Hematopoietic multipotent progenitor cell treated with erythropoietin and hydrocortisone succinate and interleukin-3 and kit ligand, for 6 days (in vitro differentiated cells): Measurements from ENCODE around the gene TTC17.
A peak's percentile ranks its signal among the peaks of the same experiment; 100 is the strongest.
"Not testable (repeated sequence)": the region's sequence is repeated elsewhere in the genome, so short reads cannot be mapped to it uniquely, and the experiment has no call there.

Source experiments
- DNase-seq: peaks from one replicate; pipeline ENCODE4 v3.0.0-alpha.2; 2015

Gene TTC17

GRCh38 chr11:43382614-43383013, 23.9 kb downstream of the TTC17 start:
- no peak for DNase-seq

GRCh38 chr11:43384393-43384792, 25.7 kb downstream of the TTC17 start:
- DNase-seq = no peak

GRCh38 chr11:43392713-43393112, 34.0 kb downstream of the TTC17 start:
- no peak for DNase-seq

GRCh38 chr11:43393765-43394355, 35.1 kb downstream of the TTC17 start:
- DNase-seq = peak; percentile 84

GRCh38 chr11:43396617-43397016, 37.9 kb downstream of the TTC17 start:
- no peak for DNase-seq

GRCh38 chr11:43397251-43397650, 38.5 kb downstream of the TTC17 start:
- DNase-seq = no peak

- no peak for DNase-seq
These were observed 41.4 kb downstream of the TTC17 start for GRCh38 chr11:43399983-43400630.

- DNase-seq = no peak
These were observed 42.5 kb downstream of the TTC17 start for GRCh38 chr11:43401252-43401651.

GRCh38 chr11:43401811-43402210, 43.1 kb downstream of the TTC17 start:
- not testable (repeated sequence) for DNase-seq

- DNase-seq = no peak
These were observed 44.9 kb downstream of the TTC17 start for GRCh38 chr11:43403357-43404231.

- DNase-seq = no peak
These were observed 45.7 kb downstream of the TTC17 start for GRCh38 chr11:43404406-43404805.

GRCh38 chr11:43404836-43405479, 46.2 kb downstream of the TTC17 start:
- no peak for DNase-seq

GRCh38 chr11:43408277-43408676, 49.6 kb downstream of the TTC17 start:
- DNase-seq = no peak

GRCh38 chr11:43410394-43410793, 51.7 kb downstream of the TTC17 start:
- no peak for DNase-seq

- no peak for DNase-seq
These were observed 59.5 kb downstream of the TTC17 start for GRCh38 chr11:43418197-43418596.

GRCh38 chr11:43419460-43419859, 60.7 kb downstream of the TTC17 start:
- DNase-seq = peak; percentile 83

- no peak for DNase-seq
These were observed 69.3 kb downstream of the TTC17 start for GRCh38 chr11:43427971-43428370.

GRCh38 chr11:43430916-43431315, 72.2 kb downstream of the TTC17 start:
- not testable (repeated sequence) for DNase-seq

- DNase-seq = no peak
These were observed 76.2 kb downstream of the TTC17 start for GRCh38 chr11:43434893-43435292.

- DNase-seq = no peak
These were observed 81.8 kb downstream of the TTC17 start for GRCh38 chr11:43440486-43440885.

- no peak for DNase-seq
These were observed 85.1 kb downstream of the TTC17 start for GRCh38 chr11:43443811-43444210.

GRCh38 chr11:43447151-43447550, 88.4 kb downstream of the TTC17 start:
- DNase-seq = peak; percentile 64

- no peak for DNase-seq
These were observed 99.8 kb downstream of the TTC17 start for GRCh38 chr11:43458486-43458885.
